GM06990 (cell line): ENCODE measurements around the gene PIGM.

Experiments
- DNase-seq: peaks from one replicate; pipeline ENCODE4 v3.0.0-alpha.2; 2011; ENCODE audit not compliant: insufficient read length; ENCODE audit errors: extremely low read depth
- H3K27me3 ChIP-seq: replicated peaks from 2 replicates; pipeline ENCODE4 v1.6.0; 2011; ENCODE audit warnings: low read length; ENCODE audit not compliant: control insufficient read depth, insufficient read depth
- H3K36me3 ChIP-seq: 2 replicates; pipeline ENCODE4 v1.5.1; 2011; ENCODE audit warnings: low read length; ENCODE audit not compliant: control insufficient read depth, insufficient read depth
- H3K4me3 ChIP-seq: replicated peaks from 2 replicates; pipeline ENCODE4 v1.5.1; 2011; ENCODE audit warnings: low read depth, mild to moderate bottlenecking, control low read depth, low read length
- CTCF ChIP-seq: IDR thresholded peaks from 2 replicates; pipeline ENCODE4 v1.5.1; 2011; ENCODE audit warnings: low read length, control low read depth, mild to moderate bottlenecking, inconsistent platforms; ENCODE audit not compliant: insufficient read depth, poor library complexity, severe bottlenecking

The PIGM gene

GRCh38 chr1:160031365-160032164 is at the start of gene PIGM:
Gene PIGM, minus strand, starts transcription at chr1:160031990. Its CDS starts 251 bp downstream, at chr1:160031739.
- no peaks in the 10 kb centered on the region for H3K27me3 ChIP-seq
- no peaks in the 10 kb centered on the region for H3K36me3 ChIP-seq
- no peak for TF ChIP-seq CTCF
- H3K4me3 ChIP-seq = peak within 1 kb of the TSS; percentile 88
- DNase-seq = peak; percentile 90

- no peak for DNase-seq
Observed at GRCh38 chr1:160081261-160081936, 49.6 kb upstream of the PIGM start, which contains the start of gene KCNJ9. Gene KCNJ9, plus strand, starts transcription at chr1:160081538. Its CDS starts 2,493 bp downstream, at chr1:160084031.

GRCh38 chr1:160080381-160081100 is 48.8 kb upstream of the PIGM start:
- H3K27me3 ChIP-seq = no peaks in the 10 kb centered on the region; the same call in 1 of the 2 replicates

More at GRCh38 chr1:160081261-160081936, 49.6 kb upstream of the PIGM start, which contains the start of gene KCNJ9:
- H3K27me3 ChIP-seq = no peaks in the 10 kb centered on the region; the same call in 1 of the 2 replicates
- no peaks in the 10 kb centered on the region for H3K36me3 ChIP-seq
- no peak within 1 kb of the TSS for H3K4me3 ChIP-seq
- no peak for TF ChIP-seq CTCF

GRCh38 chr1:160079448-160079847 is 47.7 kb upstream of the PIGM start:
- no peaks in the 10 kb centered on the region; the same call in 1 of the 2 replicates for H3K27me3 ChIP-seq
- no peak for TF ChIP-seq CTCF
- DNase-seq = no peak
- H3K36me3 ChIP-seq = no peaks in the 10 kb centered on the region
- no peak overlapping the region for H3K4me3 ChIP-seq

More at GRCh38 chr1:160080381-160081100, 48.8 kb upstream of the PIGM start:
- no peak for DNase-seq
- TF ChIP-seq CTCF = no peak
- Histone ChIP-seq H3K4me3 (no peak overlapping the region), H3K36me3 (no peaks in the 10 kb centered on the region)

GRCh38 chr1:160078512-160079195 is 46.9 kb upstream of the PIGM start:
- peak; percentile 99 for TF ChIP-seq CTCF
- H3K36me3 ChIP-seq = no peaks in the 10 kb centered on the region
- DNase-seq = peak; percentile 40
- no peak overlapping the region for H3K4me3 ChIP-seq
- H3K27me3 ChIP-seq = no peaks in the 10 kb centered on the region; the same call in 1 of the 2 replicates
